GM12892 (cell line): ENCODE data around the gene PRKCD.

Experiments used
- DNase-seq: peaks from one replicate; pipeline ENCODE4 v3.0.0; 2011; ENCODE audit not compliant: insufficient read length
- FAIRE-seq: peaks from 2 replicates; lab custom pipeline; 2011; peaks lifted over from hg19 to GRCh38; lab: Jason Lieb, UNC
- POLR2A ChIP-seq: IDR thresholded peaks from 2 replicates; pipeline ENCODE4 v1.6.1; 2011; ENCODE audit warnings: low read depth, low read length, control low read depth
- POLR2AphosphoS5 ChIP-seq: IDR thresholded peaks from 2 replicates; pipeline ENCODE4 v1.6.1; 2011; ENCODE audit warnings: low read depth, low read length, control low read depth
- TAF1 ChIP-seq: IDR thresholded peaks from 2 replicates; pipeline ENCODE4 v1.6.1; 2011; ENCODE audit warnings: low read depth, mild to moderate bottlenecking, control low read depth, low read length, borderline replicate concordance

Gene PRKCD

DNA sequence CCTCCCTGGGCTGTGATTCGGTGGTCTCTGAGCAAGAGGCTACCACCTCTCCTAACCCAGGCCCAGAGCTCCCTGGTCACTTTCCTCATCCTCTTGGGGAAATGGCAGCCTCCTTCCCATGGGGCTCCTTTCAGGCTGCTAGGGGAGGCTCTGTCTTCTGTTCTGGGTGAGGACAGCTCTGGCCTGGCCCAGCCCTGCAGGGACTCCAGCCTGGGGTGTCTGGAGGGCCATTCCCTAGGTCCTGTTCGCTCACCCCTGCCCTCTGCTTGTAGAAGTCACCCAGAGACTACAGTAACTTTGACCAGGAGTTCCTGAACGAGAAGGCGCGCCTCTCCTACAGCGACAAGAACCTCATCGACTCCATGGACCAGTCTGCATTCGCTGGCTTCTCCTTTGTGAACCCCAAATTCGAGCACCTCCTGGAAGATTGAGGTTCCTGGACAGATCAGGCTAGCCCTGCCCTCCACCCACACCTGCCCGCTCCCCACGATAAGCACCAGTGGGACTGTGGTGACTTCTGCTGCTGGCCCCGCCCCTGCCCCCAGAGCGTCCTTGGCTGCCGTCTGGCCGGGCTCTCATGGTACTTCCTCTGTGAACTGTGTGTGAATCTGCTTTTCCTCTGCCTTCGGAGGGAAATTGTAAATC lies 30.9 kb downstream of the PRKCD start:
- TF ChIP-seq POLR2A (no peak), POLR2AphosphoS5 (0 out of 2 replicates have a peak, but pooled peaks have one; percentile 29)
- no peak for DNase-seq
- peak; percentile 86 for FAIRE-seq

DNA sequence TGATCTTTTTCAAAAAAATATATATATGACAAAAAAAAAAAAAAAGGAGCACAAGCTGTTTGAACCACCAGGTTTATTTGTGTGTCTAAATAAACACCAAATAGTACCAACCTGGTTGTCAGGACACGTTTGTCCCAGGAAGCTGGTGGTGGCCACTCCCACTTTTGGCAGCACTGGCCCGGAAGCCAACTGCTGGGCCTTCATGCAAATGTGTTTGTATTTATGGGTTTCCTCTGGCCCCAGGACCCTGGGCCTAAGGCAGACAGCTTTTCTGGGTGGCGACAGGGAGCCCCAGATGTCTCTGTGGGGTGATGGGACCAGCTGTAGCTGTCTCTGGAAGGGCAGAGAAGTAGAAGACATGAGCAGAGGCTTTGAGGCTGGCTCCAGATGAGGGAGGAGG lies 31.6 kb downstream of the PRKCD start:
- DNase-seq (no peak), FAIRE-seq (no peak)
- no peak for TF ChIP-seq POLR2A
- no peak for TF ChIP-seq TAF1
- no peak; the same call in 1 of the 2 replicates for TF ChIP-seq POLR2AphosphoS5

DNA sequence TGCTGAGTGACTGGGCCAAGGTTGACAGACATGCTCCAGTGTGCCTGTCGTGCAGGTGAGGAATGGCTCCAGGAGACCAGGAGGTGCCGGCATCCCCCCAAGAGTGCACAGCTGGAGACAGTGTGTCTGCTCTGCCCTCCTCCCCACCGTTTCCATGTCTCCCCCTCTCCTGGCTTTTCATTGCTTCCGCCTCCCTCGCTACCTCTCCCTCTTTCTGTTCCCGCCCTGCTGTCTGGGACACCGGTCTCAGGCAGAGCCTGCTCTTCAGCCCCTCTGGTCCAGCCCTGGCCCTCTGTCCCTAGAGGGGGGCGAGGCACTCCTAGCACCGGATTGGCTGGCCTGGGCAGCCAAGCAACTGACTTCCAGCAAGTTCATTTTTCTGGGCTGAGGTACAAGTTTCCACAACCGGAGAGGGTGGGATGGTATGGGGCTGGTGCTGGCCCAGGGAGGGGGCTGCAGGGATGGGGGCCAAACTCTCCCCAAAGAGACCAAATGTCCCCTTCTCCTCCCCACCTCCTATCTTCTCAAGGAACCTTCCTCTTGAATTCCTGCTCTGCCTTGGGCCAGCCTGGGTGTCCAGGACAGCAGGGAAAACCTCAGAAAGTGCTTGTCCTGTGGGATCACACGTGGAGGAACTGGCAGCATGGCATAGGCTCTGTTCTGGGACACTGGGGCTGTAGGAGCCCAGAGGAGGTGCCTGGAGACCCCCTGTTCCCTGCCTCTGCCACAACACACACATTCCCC lies 32.6 kb downstream of the PRKCD start:
- DNase-seq (no peak), FAIRE-seq (no peak)
- no peak; the same call in 1 of the 2 replicates for TF ChIP-seq POLR2A
- TF ChIP-seq POLR2AphosphoS5: no peak; the same call in 1 of the 2 replicates
- TF ChIP-seq TAF1: no peak

GRCh38 chr3:53194210-53195065 lies 33.4 kb downstream of the PRKCD start:
- DNase-seq (no peak), FAIRE-seq (no peak)
- no peak for TF ChIP-seq POLR2A
- 0 out of 2 replicates have a peak, but pooled peaks have one; percentile 19 for TF ChIP-seq POLR2AphosphoS5

- no peak for DNase-seq
- FAIRE-seq: no peak
- TF ChIP-seq POLR2A (no peak), TAF1 (no peak), POLR2AphosphoS5 (no peak)
Measured at GRCh38 chr3:53195066-53195450, 34.0 kb downstream of the PRKCD start.

- peak; percentile 85 for FAIRE-seq
- DNase-seq: peak; percentile 66
- TF ChIP-seq TAF1: no peak
- no peak for TF ChIP-seq POLR2A
- TF ChIP-seq POLR2AphosphoS5: no peak
Measured at GRCh38 chr3:53195602-53196574, 34.9 kb downstream of the PRKCD start.

- peak; percentile 82 for TF ChIP-seq POLR2A
- TF ChIP-seq TAF1: peak; percentile 95
- TF ChIP-seq POLR2AphosphoS5: peak; percentile 68; the same call in 1 of the 2 replicates
- FAIRE-seq: peak; percentile 97
Measured at GRCh38 chr3:53196575-53197407, 35.8 kb downstream of the PRKCD start.

DNA sequence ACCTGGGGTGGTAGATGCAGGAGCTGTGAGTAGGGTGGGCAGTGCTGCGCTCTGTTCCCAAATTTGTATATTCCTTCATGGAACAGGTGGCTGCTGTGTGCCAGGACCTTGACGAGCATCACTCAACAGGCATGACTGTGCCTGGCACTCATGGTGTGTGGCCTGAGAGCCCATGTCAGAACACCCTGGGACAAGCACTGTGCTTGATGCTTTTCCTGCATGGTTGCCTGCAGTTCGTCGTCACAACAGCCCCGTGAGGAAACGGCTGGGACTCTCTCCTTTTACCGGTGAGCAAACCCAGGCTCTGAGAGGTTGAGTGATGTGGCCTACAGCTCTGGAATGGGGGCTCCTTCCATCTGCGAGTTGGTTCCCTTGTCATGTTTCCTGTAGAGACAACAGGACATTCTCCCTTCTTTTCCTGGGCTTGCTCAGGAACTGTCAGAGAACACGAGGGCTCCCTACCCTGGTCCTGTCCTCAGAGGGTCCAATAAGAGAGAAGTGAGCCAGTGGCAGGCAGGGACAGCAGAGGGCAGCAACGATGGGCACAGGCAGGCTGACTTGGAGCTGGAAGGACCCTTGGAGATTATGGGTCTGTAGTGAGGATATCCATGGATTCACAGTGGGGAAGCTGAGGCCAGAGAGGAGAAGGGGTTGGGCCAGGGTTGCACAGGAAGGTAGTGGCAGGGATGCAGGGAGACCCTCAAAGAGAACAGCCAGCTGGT lies 37.4 kb downstream of the PRKCD start:
- DNase-seq (no peak), FAIRE-seq (peak; percentile 57)
- TF ChIP-seq POLR2A: no peak
- TF ChIP-seq TAF1: no peak
- no peak for TF ChIP-seq POLR2AphosphoS5

More at GRCh38 chr3:53196575-53197407, 35.8 kb downstream of the PRKCD start:
- DNase-seq: no peak

DNA sequence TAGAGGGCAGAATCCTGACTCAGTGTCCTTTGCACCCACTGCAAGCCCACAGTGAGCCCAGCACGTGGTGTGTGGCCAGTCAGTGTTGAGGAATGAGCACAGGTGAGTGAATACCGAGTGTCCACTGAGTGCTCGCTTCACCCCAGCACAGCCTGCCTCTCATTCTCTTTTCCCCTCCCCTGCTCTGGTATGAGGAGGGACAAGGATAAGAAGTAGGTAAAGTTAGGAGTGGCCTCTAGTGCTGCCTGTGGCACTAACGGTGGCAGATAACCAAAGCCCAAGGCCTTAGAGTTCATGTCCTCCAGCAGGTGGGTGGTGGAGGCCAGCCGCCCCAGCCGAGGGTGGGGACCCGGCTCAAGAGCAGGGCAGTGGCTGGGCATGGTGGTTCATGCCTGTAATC lies 38.0 kb downstream of the PRKCD start:
- TF ChIP-seq TAF1 (no peak), POLR2AphosphoS5 (no peak), POLR2A (no peak)
- FAIRE-seq (no peak), DNase-seq (no peak)
